HG02759 (cell line): ENCODE data around the gene LRIT3.
A peak's percentile ranks its signal among the peaks of the same experiment; 100 is the strongest.

Source experiments
- ATAC-seq: cut with Tn5 transposase; IDR thresholded peaks from one replicate; pipeline ENCODE4 v1.9.1; 2021; ENCODE audit warnings: mild to moderate bottlenecking, moderate library complexity; ENCODE audit not compliant: unreplicated experiment

LRIT3 gene, protein sequence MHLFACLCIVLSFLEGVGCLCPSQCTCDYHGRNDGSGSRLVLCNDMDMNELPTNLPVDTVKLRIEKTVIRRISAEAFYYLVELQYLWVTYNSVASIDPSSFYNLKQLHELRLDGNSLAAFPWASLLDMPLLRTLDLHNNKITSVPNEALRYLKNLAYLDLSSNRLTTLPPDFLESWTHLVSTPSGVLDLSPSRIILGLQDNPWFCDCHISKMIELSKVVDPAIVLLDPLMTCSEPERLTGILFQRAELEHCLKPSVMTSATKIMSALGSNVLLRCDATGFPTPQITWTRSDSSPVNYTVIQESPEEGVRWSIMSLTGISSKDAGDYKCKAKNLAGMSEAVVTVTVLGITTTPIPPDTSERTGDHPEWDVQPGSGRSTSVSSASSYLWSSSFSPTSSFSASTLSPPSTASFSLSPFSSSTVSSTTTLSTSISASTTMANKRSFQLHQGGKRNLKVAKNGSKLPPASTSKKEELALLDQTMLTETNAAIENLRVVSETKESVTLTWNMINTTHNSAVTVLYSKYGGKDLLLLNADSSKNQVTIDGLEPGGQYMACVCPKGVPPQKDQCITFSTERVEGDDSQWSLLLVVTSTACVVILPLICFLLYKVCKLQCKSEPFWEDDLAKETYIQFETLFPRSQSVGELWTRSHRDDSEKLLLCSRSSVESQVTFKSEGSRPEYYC

DNA sequence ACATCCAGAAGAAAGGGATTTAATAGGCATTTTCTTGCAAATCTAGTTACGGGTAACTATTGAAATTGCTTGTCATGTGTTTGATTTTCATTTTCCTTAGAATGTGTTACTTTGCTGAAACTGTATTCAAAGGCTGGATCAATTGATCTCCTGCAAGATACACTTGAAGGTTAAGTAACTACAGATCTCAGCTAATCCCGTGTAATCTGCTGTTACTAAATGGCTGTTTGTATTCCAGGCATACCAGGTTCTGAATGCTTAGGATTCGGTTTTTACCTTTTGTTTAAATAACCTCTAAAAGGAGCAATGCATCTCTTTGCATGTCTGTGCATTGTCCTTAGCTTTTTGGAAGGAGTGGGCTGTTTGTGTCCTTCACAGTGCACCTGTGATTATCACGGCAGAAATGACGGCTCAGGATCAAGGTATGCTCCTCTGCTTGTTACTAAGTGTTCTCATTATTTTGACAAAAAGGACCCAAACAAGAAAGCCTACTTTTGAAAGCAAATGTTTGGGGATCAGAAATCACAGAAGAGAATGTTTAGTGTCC, at the start of gene LRIT3:
TSS of gene LRIT3 (plus strand) at position 212 of the 547 bp plus-strand sequence. CDS start at position 307, 95 bp downstream.
- no peak for ATAC-seq

DNA sequence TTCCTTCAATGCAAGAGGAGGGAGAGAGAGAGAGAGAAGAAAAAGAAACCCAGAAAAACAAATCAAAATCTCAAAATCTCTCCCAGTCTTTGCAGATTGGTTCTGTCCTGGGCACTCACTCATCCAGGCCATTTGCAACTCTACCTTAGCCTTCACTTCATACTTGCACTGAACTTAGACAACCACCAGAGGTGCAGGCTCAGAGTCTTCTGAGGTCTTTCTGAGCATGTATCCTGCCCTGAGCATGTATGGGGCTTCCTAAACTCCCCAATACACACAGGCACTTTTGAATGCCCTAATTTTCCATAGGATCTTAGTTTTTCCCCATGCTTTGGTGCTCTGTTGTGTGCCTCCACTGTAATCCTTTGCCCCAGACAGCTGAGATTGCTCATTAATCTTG, 49.0 kb upstream of the LRIT3 start:
- ATAC-seq = no peak

DNA sequence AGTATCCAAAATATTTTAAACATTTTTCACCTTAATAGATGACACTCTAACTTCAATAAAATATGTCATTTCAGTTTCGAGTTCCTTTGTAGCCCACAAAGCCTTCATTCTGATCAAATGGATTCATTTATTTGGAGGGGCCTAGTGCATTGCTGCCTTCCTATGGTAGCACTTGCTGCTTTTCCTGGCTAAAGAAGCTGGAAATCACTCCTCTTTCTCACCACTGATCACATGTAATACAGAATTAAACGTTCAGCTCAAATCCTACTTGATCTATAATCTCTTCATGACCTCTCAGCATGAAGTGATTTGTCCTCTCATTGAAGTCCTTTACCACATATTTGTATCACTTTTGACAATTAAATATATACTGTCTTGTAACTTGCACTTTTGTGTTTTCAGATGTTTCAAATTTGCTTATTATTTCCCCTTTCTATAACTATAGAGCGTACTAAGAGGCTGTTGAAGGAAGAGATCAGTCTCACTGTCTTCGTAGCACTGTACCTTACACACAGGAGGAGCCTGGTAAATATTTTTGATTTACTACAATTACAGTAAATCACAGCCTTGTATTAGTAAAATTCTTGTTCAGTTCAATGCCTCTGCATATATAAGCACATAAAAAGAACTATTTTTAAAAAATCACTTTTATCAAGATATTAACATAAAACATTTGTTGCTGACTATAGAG, 46.7 kb upstream of the LRIT3 start:
- ATAC-seq = no peak

DNA sequence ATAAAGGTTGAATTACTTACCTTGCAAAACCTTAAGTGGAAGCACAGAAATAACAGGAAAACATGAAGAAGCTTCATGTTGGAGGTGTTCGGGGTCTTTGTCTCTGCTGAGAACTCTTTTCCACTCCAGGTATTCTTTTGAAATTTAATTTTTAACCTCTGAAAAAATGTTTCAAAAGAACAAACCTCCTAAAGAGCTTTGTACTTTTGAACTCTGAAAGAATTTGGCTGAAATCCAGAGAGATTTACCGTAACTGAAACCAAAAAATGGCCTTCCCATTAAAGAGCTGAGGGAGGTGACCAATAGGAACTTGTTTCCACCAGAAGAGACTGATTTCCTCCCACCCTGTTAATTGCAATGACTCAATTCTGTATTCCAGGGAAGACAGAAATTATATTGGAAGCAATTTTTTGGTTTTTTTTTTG, 46.0 kb upstream of the LRIT3 start, which contains the start of gene CFI:
TSS of gene CFI (minus strand) at position 105 of the 425 bp plus-strand sequence. CDS start at position 77, 28 bp downstream.
- ATAC-seq = no peak

- peak; percentile 79 for ATAC-seq
Measured at GRCh38 chr4:109803924-109804571, 43.9 kb upstream of the LRIT3 start.

DNA sequence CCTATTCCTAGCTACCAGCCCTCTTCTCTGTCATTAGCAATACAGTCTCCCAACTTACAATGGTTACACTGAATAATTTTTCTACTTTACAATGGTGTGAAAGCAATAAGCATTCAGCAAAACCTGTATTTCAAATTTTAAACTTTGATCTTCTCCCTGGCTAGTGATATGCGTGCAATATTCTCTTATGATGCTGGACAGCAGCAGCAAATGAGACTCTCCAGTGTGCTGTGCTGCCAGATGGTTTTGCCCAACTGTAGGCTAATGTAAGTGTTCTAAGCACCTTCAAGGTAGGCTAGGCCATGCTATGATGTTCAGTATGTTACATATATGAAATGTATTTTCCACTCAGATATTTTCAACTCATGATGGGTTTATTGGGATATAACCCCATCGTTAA, 38.3 kb upstream of the LRIT3 start:
- ATAC-seq = no peak

DNA sequence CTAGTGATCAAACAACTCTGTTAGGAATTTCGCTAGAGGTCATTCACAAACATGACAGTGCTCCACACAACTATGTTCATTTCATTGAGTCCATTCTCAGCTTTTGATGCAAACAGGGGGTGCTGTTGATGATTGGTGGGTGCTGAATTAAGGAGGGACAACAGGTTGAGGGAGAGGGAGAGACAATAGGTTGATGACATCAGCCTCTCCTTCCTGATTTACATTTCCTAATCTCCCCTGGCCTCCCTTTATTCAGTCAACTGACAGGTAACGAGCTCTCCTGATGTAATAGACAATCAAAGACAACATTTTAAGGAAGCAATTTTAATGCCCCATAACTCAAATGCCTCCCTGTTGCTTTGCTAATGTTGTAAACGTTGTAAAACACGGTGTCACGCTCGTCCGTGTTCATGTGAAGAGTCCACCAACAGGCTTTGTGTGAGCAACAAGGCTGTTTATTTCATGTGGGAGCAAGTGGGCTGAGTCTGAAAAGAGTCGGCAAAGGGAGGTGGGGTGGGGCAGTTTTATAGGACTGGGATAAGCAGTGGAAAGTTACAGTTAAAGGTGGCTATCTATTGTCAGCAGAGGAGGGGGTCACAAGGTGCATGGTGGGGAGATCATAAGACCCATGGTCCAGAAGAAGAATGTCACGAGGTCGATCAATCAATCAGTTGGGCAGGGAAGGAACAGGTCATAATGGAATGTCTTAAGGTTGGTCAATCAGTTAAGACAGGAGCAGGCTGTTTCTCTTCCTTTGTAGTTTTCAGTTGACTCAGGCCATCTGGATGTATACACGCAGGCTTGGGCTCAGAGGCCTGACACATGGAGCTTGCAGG, 37.1 kb upstream of the LRIT3 start:
- ATAC-seq = no peak

DNA sequence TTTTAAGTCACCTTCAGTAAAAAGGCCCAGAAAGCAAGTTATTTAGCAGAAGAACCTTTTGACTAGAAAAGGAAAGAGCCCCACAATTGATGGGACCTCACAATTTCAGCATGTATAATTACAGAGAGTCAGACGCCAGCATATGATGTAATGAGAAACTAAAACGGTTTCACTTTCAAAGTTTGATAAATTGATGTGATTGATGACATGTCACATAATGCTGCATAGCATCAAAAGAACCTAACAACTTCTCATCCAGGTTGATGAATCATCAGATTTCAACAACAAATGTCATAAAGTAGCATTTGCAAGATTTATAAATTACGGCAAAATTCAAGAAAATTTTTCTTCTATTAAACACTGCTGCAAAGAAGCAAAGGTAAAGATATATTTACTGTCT, 36.2 kb upstream of the LRIT3 start:
- no peak for ATAC-seq

DNA sequence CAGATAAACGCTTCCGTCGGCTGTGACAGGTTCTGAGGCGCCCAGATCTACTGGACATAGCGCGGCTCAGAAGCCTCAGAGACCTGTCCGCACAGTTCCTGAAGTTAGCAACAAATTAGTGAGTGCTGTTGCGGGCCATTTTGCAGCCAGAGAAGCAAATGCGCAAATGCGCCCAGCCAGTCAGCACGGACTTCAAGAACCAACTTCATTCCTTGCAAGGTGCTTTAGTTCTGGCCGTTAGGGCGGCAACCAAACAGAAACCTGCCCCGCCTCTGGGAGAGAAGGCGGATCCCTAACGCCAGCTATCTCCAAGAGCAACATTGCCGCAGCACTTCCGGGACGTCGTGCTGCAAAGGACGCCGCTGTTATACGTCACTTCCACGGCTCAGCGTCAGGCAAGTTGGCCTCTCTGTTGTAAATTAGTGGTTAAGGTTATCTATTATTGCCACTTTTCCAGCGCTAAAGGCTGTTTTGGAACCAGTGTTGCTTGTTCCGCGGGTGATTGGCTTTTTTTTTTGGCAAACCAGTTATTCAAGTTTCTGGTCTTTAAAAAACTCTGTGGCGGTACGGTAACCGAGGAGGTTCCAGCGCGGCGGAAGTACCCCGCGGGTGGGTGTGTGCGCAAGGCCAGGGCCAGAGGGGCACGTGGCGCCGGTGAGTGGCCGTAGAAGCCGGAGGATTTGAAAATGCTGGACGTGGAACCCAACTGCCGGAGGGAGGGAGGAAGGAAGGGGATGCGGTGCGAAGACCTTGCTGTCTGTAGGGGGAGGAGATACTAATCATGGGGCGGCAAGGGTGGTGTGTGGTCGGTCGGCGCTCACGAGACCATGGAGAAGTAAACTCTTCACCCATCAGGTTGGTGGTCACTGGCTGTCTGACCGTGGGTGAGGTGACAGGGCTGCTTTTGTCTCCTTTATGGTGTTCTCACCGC, 32.5 kb upstream of the LRIT3 start, which contains the start of gene GAR1:
TSS of gene GAR1 (plus strand) at position 612 of the 931 bp plus-strand sequence. CDS start 403 bp downstream, outside the sequence.
- peak; percentile 99 for ATAC-seq

- ATAC-seq = no peak
Measured at GRCh38 chr4:109816082-109816442, 31.8 kb upstream of the LRIT3 start.

GRCh38 chr4:109816894-109817293, 31.0 kb upstream of the LRIT3 start:
- ATAC-seq = no peak

GRCh38 chr4:109818268-109818667, 29.6 kb upstream of the LRIT3 start:
- no peak for ATAC-seq

- ATAC-seq = no peak
Measured at GRCh38 chr4:109820563-109820962, 27.3 kb upstream of the LRIT3 start.

DNA sequence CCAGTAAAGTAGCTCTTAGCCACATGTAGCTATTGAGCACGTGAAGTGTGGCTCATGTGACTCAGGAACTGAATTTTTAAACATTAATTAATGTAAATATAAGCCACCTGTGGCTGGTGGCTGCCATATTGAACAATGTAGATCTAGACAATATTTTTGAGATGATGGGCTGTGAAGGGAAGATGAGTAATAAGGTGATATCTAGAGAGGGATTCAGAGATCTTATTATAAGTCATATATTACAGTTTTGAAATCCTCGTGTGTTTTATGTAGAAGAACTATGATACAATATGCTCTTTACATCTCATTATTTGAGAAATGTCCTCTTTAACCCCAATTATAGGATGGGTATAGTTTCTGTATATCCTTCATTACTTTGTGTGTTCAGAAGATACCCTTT, 26.7 kb upstream of the LRIT3 start:
- no peak for ATAC-seq

- no peak for ATAC-seq
Measured at GRCh38 chr4:109826719-109827118, 21.2 kb upstream of the LRIT3 start.

DNA sequence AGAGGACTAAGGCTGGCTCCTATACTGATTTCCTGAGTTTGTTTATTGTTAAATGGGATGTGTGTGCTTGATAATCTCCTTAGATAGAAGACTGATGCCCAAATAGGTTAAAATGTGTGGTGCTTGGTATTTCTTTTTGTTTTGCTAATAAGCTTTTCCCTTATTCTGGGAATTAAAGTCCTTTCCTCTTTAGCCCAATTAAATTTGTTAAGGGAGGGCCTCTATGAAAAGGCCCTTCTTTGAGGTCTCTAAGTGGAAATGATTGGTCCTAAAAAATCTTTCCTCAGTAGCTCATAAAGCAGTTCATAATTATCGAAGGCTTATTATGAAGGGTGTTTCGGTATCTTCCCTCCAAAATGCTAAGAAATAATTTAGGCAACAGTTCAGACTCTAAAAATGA, 20.2 kb upstream of the LRIT3 start, which contains the start of gene RRH:
TSS of gene RRH (plus strand) at position 301 of the 400 bp plus-strand sequence. CDS start at position 357, 56 bp downstream.
- no peak for ATAC-seq

GRCh38 chr4:109833756-109834155, 14.2 kb upstream of the LRIT3 start:
- no peak for ATAC-seq

- no peak for ATAC-seq
Measured at GRCh38 chr4:109836985-109837384, 10.9 kb upstream of the LRIT3 start.
